CD8-positive, alpha-beta memory T cell (primary cell): ENCODE results near the gene ABLIM1. TPM values are rescaled to one million over a fixed set of nuclear protein-coding genes. Genes with fewer than 3 reads are reported as not detected.

Experiments used
- CTCF ChIA-PET: fragments of 350-600 bp; sonication (Branson Sonifier 250); formaldehyde crosslinking; loops from one replicate; lab custom pipeline; 2021; ENCODE audit warnings: antibody characterized with exemption; lab: Charles Lee
- POLR2A ChIA-PET: fragments of 350-600 bp; sonication (Branson Sonifier 250); formaldehyde crosslinking; loops from one replicate; lab custom pipeline; 2021; ENCODE audit warnings: antibody characterized with exemption; lab: Charles Lee
- DNase-seq, 5 donors: peaks; one replicate each; pipeline versions ENCODE4 v3.0.0 to v3.0.0-alpha.2; 2020 to 2022; ENCODE audit warnings: mixed read lengths in 1 of 5
- H3K27ac ChIP-seq: one replicate; pipeline ENCODE4 v1.7.0; 2013; ENCODE audit warnings: low read depth, mild to moderate bottlenecking, low read length, moderate library complexity
- H3K27me3 ChIP-seq: 2 replicates; pipeline ENCODE4 v1.7.0; 2013; ENCODE audit warnings: low read length, mild to moderate bottlenecking; ENCODE audit not compliant: insufficient read depth, poor library complexity, severe bottlenecking
- H3K36me3 ChIP-seq: 2 replicates; pipeline ENCODE4 v1.7.0; 2013; ENCODE audit warnings: mild to moderate bottlenecking, low read length, moderate library complexity; ENCODE audit not compliant: insufficient read depth
- H3K4me1 ChIP-seq: 2 replicates; pipeline ENCODE4 v1.7.0; 2013; ENCODE audit warnings: mild to moderate bottlenecking, low read length, moderate library complexity; ENCODE audit not compliant: insufficient read depth
- H3K4me3 ChIP-seq: 2 replicates; pipeline ENCODE4 v1.7.0; 2013; ENCODE audit warnings: mild to moderate bottlenecking, low read length
- H3K9me3 ChIP-seq: 2 replicates; pipeline ENCODE4 v1.7.0; 2013; ENCODE audit warnings: mild to moderate bottlenecking, low read length
- H3K27ac Mint-ChIP-seq, 8 donors: one replicate each; pipeline ENCODE4 v1.8.0; 2020 to 2021; ENCODE audit warnings: mixed read lengths in 8 of 8, mild to moderate bottlenecking in 6 of 8, inconsistent platforms in 3 of 8, moderate library complexity in 3 of 8
- H3K27me3 Mint-ChIP-seq, 2 donors: one replicate each; pipeline ENCODE4 v1.8.0; 2020 to 2021; ENCODE audit warnings: mixed read lengths in 2 of 2, mild to moderate bottlenecking in 1 of 2, moderate library complexity in 1 of 2
- H3K36me3 Mint-ChIP-seq, 3 donors: one replicate each; pipeline ENCODE4 v1.8.0; 2020 to 2021; ENCODE audit warnings: mixed read lengths in 3 of 3, inconsistent platforms in 1 of 3, mild to moderate bottlenecking in 1 of 3
- H3K4me1 Mint-ChIP-seq, 3 donors: one replicate each; pipeline ENCODE4 v1.8.0; 2020 to 2021; ENCODE audit warnings: mixed read lengths in 3 of 3, inconsistent platforms in 1 of 3, mild to moderate bottlenecking in 1 of 3
- H3K4me3 Mint-ChIP-seq, 7 donors: one replicate each; pipeline ENCODE4 v1.8.0; 2020 to 2021; ENCODE audit warnings: mixed read lengths in 7 of 7, mild to moderate bottlenecking in 6 of 7, moderate library complexity in 4 of 7, inconsistent platforms in 2 of 7
- H3K9me3 Mint-ChIP-seq, 5 donors: one replicate each; pipeline ENCODE4 v1.8.0; 2020 to 2022; ENCODE audit warnings: mixed read lengths in 5 of 5, mild to moderate bottlenecking in 3 of 5, moderate library complexity in 2 of 5, inconsistent platforms in 1 of 5
- polyA plus RNA-seq: library from polyadenylated mRNA; unstranded; fragments of 300-500 nt; fragmentation: Illumina TruSeq; gene quantifications from one replicate; pipeline ENCODE4 v1.2.3, GENCODE V29; 2021
- total RNA-seq, 2 experiments: library from RNA; stranded (reverse); gene quantifications; one replicate each; pipeline ENCODE4 v1.2.3, GENCODE V29; 2021

Gene ABLIM1
- total and polyA plus RNA-seq, 3 experiments from 2014 or later: 45.8 to 123 (median 48.3) TPM

GRCh38 chr10:114631090-114631665 is 26.9 kb downstream of the ABLIM1 start:
- Mint-ChIP-seq H3K4me3 (peak overlapping the region; percentile 72 to 91 (median 83)), H3K9me3 (no peaks in the 10 kb centered on the region), H3K27me3 (peaks cover 28 to 60% of the 10 kb centered on the region in 2 donors), H3K36me3 (peaks cover 0 to 3% (median 0%) of the 10 kb centered on the region in 3 donors), H3K27ac (peak overlapping the region in 2 of 8 donors; percentile 19 to 24), H3K4me1 (peaks cover 14 to 27% (median 19%) of the 10 kb centered on the region in 3 donors)
- ChIA-PET POLR2A (no interaction called here), CTCF (interaction anchor here (1.0 kb wide), 1 partner anchor 160 kb away, joined by 3 read pairs; no protein-coding TSS in a partner anchor)
- H3K4me1 ChIP-seq: peaks cover 17% of the 10 kb centered on the region
- peaks cover 26% of the 10 kb centered on the region for H3K27me3 ChIP-seq
- no peaks in the 10 kb centered on the region for H3K9me3 ChIP-seq
- peak overlapping the region; percentile 56 for H3K4me3 ChIP-seq
- H3K27ac ChIP-seq: no peak overlapping the region
- no peak for DNase-seq
- no peaks in the 10 kb centered on the region for H3K36me3 ChIP-seq

DNA sequence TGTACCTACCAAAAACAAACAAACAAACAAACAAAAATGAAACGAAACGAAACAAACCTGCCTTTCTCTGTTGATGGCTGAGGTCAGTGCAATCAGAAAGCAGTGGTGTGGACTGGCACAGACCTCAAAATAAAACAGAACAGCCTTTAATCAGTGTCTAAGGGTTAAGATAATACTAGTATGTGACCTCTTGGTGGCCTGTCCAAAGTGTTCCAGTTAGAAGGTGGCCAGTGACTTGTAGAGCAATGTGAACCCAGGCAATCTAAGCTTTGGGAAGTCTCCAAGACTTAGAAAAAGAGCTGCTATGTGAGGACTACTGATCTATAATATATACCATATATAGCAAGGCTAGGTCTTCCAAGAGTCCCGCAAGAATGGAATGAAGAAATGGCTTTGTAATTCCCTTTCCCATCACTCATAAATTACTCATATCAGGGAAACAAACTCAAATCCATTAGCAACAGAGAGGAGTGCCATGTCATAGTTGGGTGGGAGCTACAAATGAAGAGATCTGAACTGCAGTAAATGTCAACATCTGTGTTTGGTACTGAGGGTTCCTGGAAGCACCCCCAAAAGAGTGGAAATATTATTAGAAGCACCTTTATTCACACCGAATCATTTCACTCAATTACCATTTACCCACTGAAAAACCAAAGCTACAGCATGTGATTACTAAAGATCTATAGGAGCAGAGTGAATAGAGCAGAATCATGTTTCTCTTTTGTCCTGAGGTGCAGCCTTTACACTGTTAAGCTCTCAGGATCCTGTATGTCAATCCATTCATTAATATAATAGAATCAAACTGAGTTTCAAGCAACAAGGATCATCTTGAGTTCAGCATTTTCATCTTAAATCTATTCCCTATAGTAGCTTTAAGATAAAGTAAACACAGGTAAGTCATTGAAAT is 28.0 kb downstream of the ABLIM1 start:
- Mint-ChIP-seq H3K4me3 (peak overlapping the region in 1 of 7 donors; percentile 7), H3K9me3 (no peaks in the 10 kb centered on the region), H3K36me3 (peaks cover 0 to 2% (median 0%) of the 10 kb centered on the region in 3 donors), H3K27me3 (peaks cover 27 to 54% of the 10 kb centered on the region in 2 donors), H3K4me1 (peaks cover 14 to 27% (median 19%) of the 10 kb centered on the region in 3 donors), H3K27ac (no peak overlapping the region)
- Histone ChIP-seq H3K27me3 (peaks cover 26% of the 10 kb centered on the region), H3K27ac (no peak overlapping the region), H3K4me1 (peaks cover 17% of the 10 kb centered on the region), H3K4me3 (no peak overlapping the region), H3K36me3 (no peaks in the 10 kb centered on the region), H3K9me3 (no peaks in the 10 kb centered on the region)
- CTCF ChIA-PET: no interaction called here
- DNase-seq: no peak
- POLR2A ChIA-PET: no interaction called here

GRCh38 chr10:114629083-114629823 is 28.8 kb downstream of the ABLIM1 start:
- no peak overlapping the region for H3K4me3 Mint-ChIP-seq
- peaks cover 0 to 5% (median 5%) of the 10 kb centered on the region in 5 donors for H3K9me3 Mint-ChIP-seq
- H3K36me3 Mint-ChIP-seq: peaks cover 0 to 8% (median 0%) of the 10 kb centered on the region in 3 donors
- peaks cover 27 to 48% of the 10 kb centered on the region in 2 donors for H3K27me3 Mint-ChIP-seq
- Histone ChIP-seq H3K4me1 (peaks cover 17% of the 10 kb centered on the region), H3K36me3 (no peaks in the 10 kb centered on the region), H3K4me3 (no peak overlapping the region), H3K27me3 (peaks cover 26% of the 10 kb centered on the region), H3K9me3 (no peaks in the 10 kb centered on the region), H3K27ac (no peak overlapping the region)
- H3K27ac Mint-ChIP-seq: no peak overlapping the region
- ChIA-PET CTCF (no interaction called here), POLR2A (no interaction called here)
- peaks cover 14 to 27% (median 19%) of the 10 kb centered on the region in 3 donors for H3K4me1 Mint-ChIP-seq
- DNase-seq: no peak

GRCh38 chr10:114628106-114628505 is 30.0 kb downstream of the ABLIM1 start:
- H3K4me1 ChIP-seq: peaks cover 17% of the 10 kb centered on the region
- no peak overlapping the region for H3K4me3 Mint-ChIP-seq
- no peaks in the 10 kb centered on the region for H3K36me3 ChIP-seq
- no peak for DNase-seq
- H3K36me3 Mint-ChIP-seq: peaks cover 0 to 15% (median 0%) of the 10 kb centered on the region in 3 donors
- POLR2A ChIA-PET: no interaction called here
- CTCF ChIA-PET: interaction anchor here (1.1 kb wide), 1 partner anchor 11 kb away, joined by 3 read pairs; no protein-coding TSS in a partner anchor
- H3K9me3 ChIP-seq: no peaks in the 10 kb centered on the region
- peaks cover 2 to 11% (median 5%) of the 10 kb centered on the region in 5 donors for H3K9me3 Mint-ChIP-seq
- peaks cover 23 to 40% of the 10 kb centered on the region in 2 donors for H3K27me3 Mint-ChIP-seq
- H3K27ac Mint-ChIP-seq: no peak overlapping the region
- no peak overlapping the region for H3K4me3 ChIP-seq
- no peak overlapping the region for H3K27ac ChIP-seq
- peaks cover 14 to 22% (median 19%) of the 10 kb centered on the region in 3 donors for H3K4me1 Mint-ChIP-seq
- peaks cover 25% of the 10 kb centered on the region for H3K27me3 ChIP-seq

GRCh38 chr10:114626841-114627240 is 31.2 kb downstream of the ABLIM1 start:
- Mint-ChIP-seq H3K36me3 (peaks cover 0 to 15% (median 4%) of the 10 kb centered on the region in 3 donors), H3K27me3 (peaks cover 11 to 28% of the 10 kb centered on the region in 2 donors), H3K4me3 (no peak overlapping the region), H3K4me1 (peaks cover 8 to 11% (median 10%) of the 10 kb centered on the region in 3 donors), H3K9me3 (peaks cover 2 to 11% (median 5%) of the 10 kb centered on the region in 5 donors), H3K27ac (no peak overlapping the region)
- Histone ChIP-seq H3K36me3 (no peaks in the 10 kb centered on the region), H3K9me3 (no peaks in the 10 kb centered on the region), H3K4me3 (no peak overlapping the region), H3K27me3 (peaks cover 13% of the 10 kb centered on the region), H3K27ac (no peak overlapping the region), H3K4me1 (peaks cover 7% of the 10 kb centered on the region)
- ChIA-PET POLR2A (interaction anchor here (0.6 kb wide), 1 partner anchor 122 kb away, joined by 3 read pairs; no protein-coding TSS in a partner anchor), CTCF (interaction anchor here (1.1 kb wide), 1 partner anchor 10 kb away, joined by 3 read pairs; no protein-coding TSS in a partner anchor)
- no peak for DNase-seq

DNA sequence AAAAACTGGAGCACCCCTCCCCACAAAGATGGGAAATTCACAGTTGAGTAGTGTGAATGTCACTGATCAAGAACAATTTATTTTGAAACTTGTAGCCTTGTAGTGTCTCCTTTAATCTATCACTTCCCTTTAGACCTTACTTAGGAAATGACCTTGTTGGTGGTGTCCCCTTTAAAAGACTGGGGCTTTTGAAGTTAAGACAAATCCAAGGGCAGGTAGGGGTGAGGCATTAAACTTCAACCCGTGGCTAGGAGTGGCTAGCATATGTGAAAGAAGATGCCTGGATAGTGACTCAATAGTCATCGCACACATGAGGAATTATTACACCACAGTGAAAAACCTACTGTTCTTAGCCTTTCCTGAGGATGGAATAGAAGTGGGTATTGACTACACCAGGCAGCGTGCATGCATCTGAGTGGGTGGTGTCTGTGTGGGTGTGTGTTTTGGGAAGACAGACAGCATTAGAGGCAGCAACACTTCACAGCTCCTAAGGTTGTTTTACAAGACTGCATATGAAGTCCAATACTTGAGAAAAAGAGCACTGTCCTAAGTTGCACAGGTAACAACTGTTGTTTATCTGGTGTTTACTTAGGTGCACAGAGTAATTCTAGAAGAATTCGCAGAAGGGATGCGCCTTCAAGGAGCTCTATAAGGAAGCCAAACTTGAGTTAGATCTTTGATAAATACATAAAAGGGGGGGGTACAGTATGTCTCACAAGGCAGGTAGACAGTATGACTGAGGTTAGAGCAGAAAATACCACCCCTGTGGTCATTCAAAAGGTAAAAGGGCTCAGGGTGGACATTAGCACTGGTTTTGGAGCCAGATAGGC is 32.9 kb downstream of the ABLIM1 start:
- Histone ChIP-seq H3K27me3 (no peaks in the 10 kb centered on the region), H3K27ac (no peak overlapping the region), H3K9me3 (no peaks in the 10 kb centered on the region), H3K4me1 (no peaks in the 10 kb centered on the region), H3K4me3 (no peak overlapping the region), H3K36me3 (no peaks in the 10 kb centered on the region)
- H3K27ac Mint-ChIP-seq: no peak overlapping the region
- H3K27me3 Mint-ChIP-seq: peaks cover 4 to 11% of the 10 kb centered on the region in 2 donors
- peaks cover 5 to 11% (median 5%) of the 10 kb centered on the region in 5 donors for H3K9me3 Mint-ChIP-seq
- ChIA-PET CTCF (no interaction called here), POLR2A (no interaction called here)
- no peaks in the 10 kb centered on the region for H3K4me1 Mint-ChIP-seq
- peaks cover 0 to 21% (median 4%) of the 10 kb centered on the region in 3 donors for H3K36me3 Mint-ChIP-seq
- H3K4me3 Mint-ChIP-seq: no peak overlapping the region
- DNase-seq: no peak

GRCh38 chr10:114624422-114624821 is 33.7 kb downstream of the ABLIM1 start:
- H3K27ac Mint-ChIP-seq: no peak overlapping the region
- ChIA-PET POLR2A (no interaction called here), CTCF (no interaction called here)
- Histone ChIP-seq H3K27ac (no peak overlapping the region), H3K9me3 (no peaks in the 10 kb centered on the region), H3K27me3 (no peaks in the 10 kb centered on the region), H3K36me3 (no peaks in the 10 kb centered on the region), H3K4me3 (no peak overlapping the region), H3K4me1 (no peaks in the 10 kb centered on the region)
- peaks cover 0 to 21% (median 4%) of the 10 kb centered on the region in 3 donors for H3K36me3 Mint-ChIP-seq
- H3K9me3 Mint-ChIP-seq: peaks cover 5 to 11% (median 5%) of the 10 kb centered on the region in 5 donors
- H3K4me1 Mint-ChIP-seq: no peaks in the 10 kb centered on the region
- H3K27me3 Mint-ChIP-seq: peaks cover 0 to 5% of the 10 kb centered on the region in 2 donors
- no peak overlapping the region for H3K4me3 Mint-ChIP-seq
- DNase-seq: no peak
